PFSK-1 (cell line): ENCODE measurements around the gene MC2R.

Experiments used
- FOXP2 ChIP-seq: optimal IDR thresholded peaks from 2 replicates; pipeline ENCODE3; 2011; ENCODE audit warnings: borderline replicate concordance, control low read depth, inconsistent platforms; ENCODE audit not compliant: insufficient read depth; ENCODE audit errors: extremely low read length, extremely low read depth
- POLR2AphosphoS5 ChIP-seq: IDR thresholded peaks from 2 replicates; pipeline ENCODE4 v1.6.1; 2012; ENCODE audit warnings: low read depth, mild to moderate bottlenecking, control low read depth, low read length, moderate library complexity
- REST ChIP-seq, 2 experiments: IDR thresholded peaks; 2 replicates each; pipeline versions ENCODE4 v1.6.1 to v1.8.0; 2011 to 2012; ENCODE audit warnings: low read depth in 2 of 2, low read length in 2 of 2, control low read depth in 1 of 2, inconsistent platforms in 1 of 2, mild to moderate bottlenecking in 1 of 2, moderate library complexity in 1 of 2; ENCODE audit not compliant: insufficient read depth in 1 of 2
- SIN3A ChIP-seq: IDR thresholded peaks from 2 replicates; pipeline ENCODE4 v1.6.1; 2012; ENCODE audit warnings: mild to moderate bottlenecking, low read length, moderate library complexity, borderline replicate concordance; ENCODE audit not compliant: insufficient read depth
- TAF1 ChIP-seq: IDR thresholded peaks from 2 replicates; pipeline ENCODE4 v1.6.1; 2012; ENCODE audit warnings: low read length, control low read depth, borderline replicate concordance; ENCODE audit not compliant: insufficient read depth

The MC2R gene

GRCh38 chr18:13932285-13933025, 17.1 kb upstream of the MC2R start:
- TF ChIP-seq TAF1: no peak
- no peak for TF ChIP-seq SIN3A
- TF ChIP-seq FOXP2: no peak
- TF ChIP-seq POLR2AphosphoS5: no peak
- no peak for TF ChIP-seq REST (IDR thresholded peaks at IDR 0.05; ENCODE audit: insufficient read depth in 1 of 2, low read depth in 2 of 2, low read length in 2 of 2)

GRCh38 chr18:13930964-13931363, 15.6 kb upstream of the MC2R start:
- TF ChIP-seq REST (IDR thresholded peaks at IDR 0.05; ENCODE audit: insufficient read depth in 1 of 2, low read depth in 2 of 2, low read length in 2 of 2) (no peak), SIN3A (no peak), POLR2AphosphoS5 (no peak), TAF1 (no peak), FOXP2 (no peak)

- TF ChIP-seq FOXP2 (no peak), REST (IDR thresholded peaks at IDR 0.05; ENCODE audit: insufficient read depth in 1 of 2, low read depth in 2 of 2, low read length in 2 of 2) (no peak), SIN3A (no peak), TAF1 (no peak), POLR2AphosphoS5 (no peak)
Measured at GRCh38 chr18:13923221-13923620, 7.9 kb upstream of the MC2R start.

GRCh38 chr18:13918898-13919297, 3.6 kb upstream of the MC2R start:
- TF ChIP-seq SIN3A (no peak), POLR2AphosphoS5 (no peak), TAF1 (no peak), FOXP2 (no peak), REST (IDR thresholded peaks at IDR 0.05; ENCODE audit: insufficient read depth in 1 of 2, low read depth in 2 of 2, low read length in 2 of 2) (no peak)
